Trophoblast cell (in vitro differentiated cells and primary cell): ENCODE results near the gene ZC3H8.

Source experiments
- DNase-seq, 2 donors: peaks; one replicate each; pipeline ENCODE4 v3.0.0-alpha.2; 2016
- H2AFZ ChIP-seq: 2 replicates; pipeline ENCODE4 v1.6.1; 2013; ENCODE audit warnings: low read length, moderate library complexity, mild to moderate bottlenecking; ENCODE audit not compliant: insufficient read depth, poor library complexity
- H2AK5ac ChIP-seq: 2 replicates; pipeline ENCODE4 v1.6.1; 2013; ENCODE audit warnings: mild to moderate bottlenecking, low read length
- H2BK120ac ChIP-seq: 2 replicates; pipeline ENCODE4 v1.6.1; 2013; ENCODE audit warnings: low read length, mild to moderate bottlenecking, moderate library complexity; ENCODE audit not compliant: insufficient read depth, poor library complexity
- H2BK12ac ChIP-seq: 2 replicates; pipeline ENCODE4 v1.6.1; 2013; ENCODE audit warnings: mild to moderate bottlenecking, low read length, moderate library complexity
- H2BK5ac ChIP-seq: 2 replicates; pipeline ENCODE4 v1.6.1; 2013; ENCODE audit warnings: low read length, low read depth, moderate library complexity, mild to moderate bottlenecking; ENCODE audit not compliant: poor library complexity
- H3K14ac ChIP-seq: 2 replicates; pipeline ENCODE4 v1.6.1; 2013; ENCODE audit warnings: mild to moderate bottlenecking, low read length
- H3K18ac ChIP-seq: 2 replicates; pipeline ENCODE4 v1.6.1; 2013; ENCODE audit warnings: mild to moderate bottlenecking, low read length
- H3K23ac ChIP-seq: 2 replicates; pipeline ENCODE4 v1.6.1; 2013; ENCODE audit warnings: low read length
- H3K27ac ChIP-seq: 2 replicates; pipeline ENCODE4 v1.5.1; 2013; ENCODE audit warnings: low read depth, mild to moderate bottlenecking, inconsistent platforms, low read length, moderate library complexity
- H3K27me3 ChIP-seq: 2 replicates; pipeline ENCODE4 v1.6.1; 2013; ENCODE audit warnings: inconsistent platforms, mild to moderate bottlenecking, low read length, moderate library complexity; ENCODE audit not compliant: insufficient read depth
- H3K36me3 ChIP-seq, 2 experiments: 1 replicate in 1 of 2; 2 replicates in 1 of 2; pipeline ENCODE4 v1.6.1; 2013; ENCODE audit warnings: low read length in 2 of 2, mild to moderate bottlenecking in 2 of 2, moderate library complexity in 1 of 2; ENCODE audit not compliant: insufficient read depth in 2 of 2, control insufficient read depth in 1 of 2
- H3K4ac ChIP-seq: 2 replicates; pipeline ENCODE4 v1.6.1; 2013; ENCODE audit warnings: low read depth, mild to moderate bottlenecking, low read length, moderate library complexity
- H3K4me1 ChIP-seq, 2 experiments: 1 replicate in 1 of 2; 2 replicates in 1 of 2; pipeline ENCODE4 v1.6.1; 2013; ENCODE audit warnings: low read length in 2 of 2, mild to moderate bottlenecking in 2 of 2, moderate library complexity in 1 of 2; ENCODE audit not compliant: insufficient read depth in 2 of 2, control insufficient read depth in 1 of 2
- H3K4me2 ChIP-seq: 2 replicates; pipeline ENCODE4 v1.6.1; 2013; ENCODE audit warnings: inconsistent platforms, mild to moderate bottlenecking, low read length, moderate library complexity
- H3K4me3 ChIP-seq: 2 replicates; pipeline ENCODE4 v1.5.1; 2013; ENCODE audit warnings: mild to moderate bottlenecking, low read depth, low read length, inconsistent platforms
- H3K79me1 ChIP-seq: one replicate; pipeline ENCODE4 v1.6.1; 2013; ENCODE audit warnings: low read length
- H3K79me2 ChIP-seq: 2 replicates; pipeline ENCODE4 v1.6.1; 2013; ENCODE audit warnings: low read length, mild to moderate bottlenecking; ENCODE audit not compliant: control insufficient read depth, insufficient read depth, poor library complexity
- H3K9ac ChIP-seq: 2 replicates; pipeline ENCODE4 v1.6.1; 2013; ENCODE audit warnings: mild to moderate bottlenecking, low read length
- H3K9me3 ChIP-seq: 2 replicates; pipeline ENCODE4 v1.6.1; 2013; ENCODE audit warnings: low read depth, mild to moderate bottlenecking, control low read depth, inconsistent platforms, low read length; ENCODE audit not compliant: insufficient read depth
- H4K12ac ChIP-seq: 2 replicates; pipeline ENCODE4 v1.6.1; 2013; ENCODE audit warnings: low read depth, mild to moderate bottlenecking, low read length, moderate library complexity
- H4K8ac ChIP-seq: 2 replicates; pipeline ENCODE4 v1.6.1; 2013; ENCODE audit warnings: low read depth, mild to moderate bottlenecking, low read length, moderate library complexity
- H4K91ac ChIP-seq: one replicate; pipeline ENCODE4 v1.6.1; 2013; ENCODE audit warnings: low read depth, mild to moderate bottlenecking, low read length, moderate library complexity
- WGBS: extraction: QIAGEN DNeasy Blood & Tissue Kit; methylation state at CpG from one replicate; pipeline ENCODE4 v1.1.7; 2013; ENCODE audit warnings: missing lambda C conversion rate; ENCODE audit not compliant: insufficient read length, insufficient coverage; ENCODE audit errors: extremely low coverage; 5-methylcytosine and 5-hydroxymethylcytosine counted together

The ZC3H8 gene

DNA sequence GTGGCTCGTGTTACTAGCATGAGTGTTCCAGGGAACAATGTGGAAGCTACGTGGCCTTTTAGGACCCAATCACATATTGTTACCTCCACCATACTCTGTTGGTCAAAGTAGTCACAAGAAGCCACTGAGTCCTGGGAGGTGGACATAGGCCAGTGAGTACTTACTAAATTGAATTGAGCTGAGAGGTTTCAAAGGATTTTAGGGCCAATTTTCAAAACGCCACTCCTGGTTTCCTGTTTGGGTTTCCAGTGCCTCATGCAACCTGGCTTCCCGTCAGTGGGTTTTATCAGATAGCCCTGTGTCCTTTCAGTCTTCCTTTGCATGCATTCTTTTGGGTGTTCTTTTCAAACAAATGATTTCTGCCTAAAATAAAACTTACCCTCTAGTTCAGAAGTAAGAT, 60.4 kb downstream of the ZC3H8 start:
- no peak overlapping the region for H4K8ac ChIP-seq
- H3K14ac ChIP-seq = no peak overlapping the region
- no peaks in the 10 kb centered on the region for H3K4me1 ChIP-seq
- H3K36me3 ChIP-seq = no peaks in the 10 kb centered on the region
- no peak overlapping the region for H3K23ac ChIP-seq
- H3K79me2 ChIP-seq = no peaks in the 10 kb centered on the region
- no peak overlapping the region for H3K4me3 ChIP-seq
- H2BK5ac ChIP-seq = no peak overlapping the region
- no peaks in the 10 kb centered on the region for H3K27me3 ChIP-seq
- no peak overlapping the region for H3K9ac ChIP-seq
- H3K9me3 ChIP-seq = no peaks in the 10 kb centered on the region
- H3K18ac ChIP-seq = no peak overlapping the region
- H4K91ac ChIP-seq = no peak overlapping the region
- H3K4me2 ChIP-seq = no peak overlapping the region
- H3K4ac ChIP-seq = no peak overlapping the region
- no peak overlapping the region for H3K27ac ChIP-seq
- no peak overlapping the region for H4K12ac ChIP-seq
- no peak overlapping the region for H2BK120ac ChIP-seq
- no peak overlapping the region for H2AFZ ChIP-seq
- H2AK5ac ChIP-seq = no peak overlapping the region
- no peak overlapping the region for H2BK12ac ChIP-seq
- DNase-seq = no peak
- no CpG with 5 or more reads among the region's 4 CpGs for WGBS
- no peaks in the 10 kb centered on the region for H3K79me1 ChIP-seq

DNA sequence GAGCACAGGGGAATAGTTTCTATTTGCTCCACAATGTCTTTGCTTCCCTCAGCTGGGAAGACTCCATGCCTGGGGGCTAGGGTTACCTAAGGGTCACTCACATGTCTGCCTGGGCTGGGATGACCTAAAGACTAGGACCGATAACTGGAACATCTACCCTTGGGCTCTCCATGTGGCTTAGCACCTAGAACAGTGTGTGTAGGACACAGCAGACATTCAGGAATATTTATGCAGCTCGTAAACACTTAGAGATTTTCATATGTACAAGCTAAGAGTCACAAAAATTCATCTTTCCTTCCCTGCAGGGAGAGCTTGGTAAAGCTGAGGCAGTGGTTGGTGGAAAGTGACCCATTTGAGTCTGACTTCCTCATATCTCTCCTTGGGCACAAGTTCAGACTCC, 60.8 kb downstream of the ZC3H8 start:
- no peak overlapping the region for H4K91ac ChIP-seq
- H2BK12ac ChIP-seq = no peak overlapping the region
- H3K27ac ChIP-seq = no peak overlapping the region
- no peak overlapping the region for H3K4me3 ChIP-seq
- H4K8ac ChIP-seq = no peak overlapping the region
- no peaks in the 10 kb centered on the region for H3K79me2 ChIP-seq
- H3K79me1 ChIP-seq = no peaks in the 10 kb centered on the region
- H4K12ac ChIP-seq = no peak overlapping the region
- H2AK5ac ChIP-seq = no peak overlapping the region
- no peak overlapping the region for H3K4me2 ChIP-seq
- no peak overlapping the region for H3K23ac ChIP-seq
- H3K4ac ChIP-seq = no peak overlapping the region
- no peak overlapping the region for H3K9ac ChIP-seq
- no peaks in the 10 kb centered on the region for H3K9me3 ChIP-seq
- no peak overlapping the region for H3K14ac ChIP-seq
- H3K18ac ChIP-seq = no peak overlapping the region
- H2BK120ac ChIP-seq = no peak overlapping the region
- H3K27me3 ChIP-seq = no peaks in the 10 kb centered on the region
- DNase-seq = no peak
- H3K36me3 ChIP-seq = no peaks in the 10 kb centered on the region
- H2BK5ac ChIP-seq = no peak overlapping the region
- H2AFZ ChIP-seq = no peak overlapping the region
- H3K4me1 ChIP-seq = no peaks in the 10 kb centered on the region
- WGBS = no CpG with 5 or more reads among the region's 2 CpGs

DNA sequence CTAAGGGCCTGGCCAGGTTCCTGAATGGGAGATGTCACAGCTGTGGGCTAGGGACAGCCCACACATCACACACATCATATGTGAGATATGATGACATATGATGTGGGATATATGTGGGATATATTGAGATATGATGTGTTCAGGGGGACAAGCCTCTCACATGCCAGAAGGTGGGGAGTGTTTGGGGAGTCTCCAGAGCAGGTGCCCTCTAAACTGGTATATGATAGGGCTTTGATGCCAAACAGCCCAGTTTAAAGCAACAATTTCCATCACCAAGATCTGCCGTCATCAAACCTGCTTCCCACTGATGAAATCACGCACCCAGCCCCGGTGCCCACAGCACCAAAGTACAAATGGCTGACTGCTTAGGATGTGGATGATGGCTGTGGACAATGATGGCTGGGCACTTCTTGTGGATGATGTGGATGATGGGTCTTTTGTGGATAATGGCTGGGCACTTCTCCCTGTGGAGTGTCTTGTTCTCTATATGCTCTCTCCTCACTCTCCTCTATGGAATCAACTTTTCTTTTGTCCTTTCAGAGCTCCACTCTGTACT, 65.8 kb downstream of the ZC3H8 start:
- H3K36me3 ChIP-seq = no peaks in the 10 kb centered on the region
- no peaks in the 10 kb centered on the region for H3K27me3 ChIP-seq
- no peak overlapping the region for H3K4me3 ChIP-seq
- no peak overlapping the region for H4K12ac ChIP-seq
- H2AK5ac ChIP-seq = no peak overlapping the region
- no peak overlapping the region for H3K27ac ChIP-seq
- H4K8ac ChIP-seq = no peak overlapping the region
- no peak overlapping the region for H3K18ac ChIP-seq
- no peaks in the 10 kb centered on the region for H3K79me1 ChIP-seq
- no peaks in the 10 kb centered on the region for H3K79me2 ChIP-seq
- peaks cover 0 to 2% of the 10 kb centered on the region in 2 experiments for H3K4me1 ChIP-seq
- H3K9ac ChIP-seq = no peak overlapping the region
- no CpG with 5 or more reads among the region's 3 CpGs for WGBS
- no peak overlapping the region for H3K14ac ChIP-seq
- H2BK5ac ChIP-seq = no peak overlapping the region
- peaks cover 5% of the 10 kb centered on the region for H3K9me3 ChIP-seq
- no peak overlapping the region for H3K23ac ChIP-seq
- no peak overlapping the region for H2AFZ ChIP-seq
- no peak overlapping the region for H2BK120ac ChIP-seq
- no peak overlapping the region for H3K4ac ChIP-seq
- H2BK12ac ChIP-seq = no peak overlapping the region
- DNase-seq = no peak
- no peak overlapping the region for H4K91ac ChIP-seq
- H3K4me2 ChIP-seq = no peak overlapping the region

DNA sequence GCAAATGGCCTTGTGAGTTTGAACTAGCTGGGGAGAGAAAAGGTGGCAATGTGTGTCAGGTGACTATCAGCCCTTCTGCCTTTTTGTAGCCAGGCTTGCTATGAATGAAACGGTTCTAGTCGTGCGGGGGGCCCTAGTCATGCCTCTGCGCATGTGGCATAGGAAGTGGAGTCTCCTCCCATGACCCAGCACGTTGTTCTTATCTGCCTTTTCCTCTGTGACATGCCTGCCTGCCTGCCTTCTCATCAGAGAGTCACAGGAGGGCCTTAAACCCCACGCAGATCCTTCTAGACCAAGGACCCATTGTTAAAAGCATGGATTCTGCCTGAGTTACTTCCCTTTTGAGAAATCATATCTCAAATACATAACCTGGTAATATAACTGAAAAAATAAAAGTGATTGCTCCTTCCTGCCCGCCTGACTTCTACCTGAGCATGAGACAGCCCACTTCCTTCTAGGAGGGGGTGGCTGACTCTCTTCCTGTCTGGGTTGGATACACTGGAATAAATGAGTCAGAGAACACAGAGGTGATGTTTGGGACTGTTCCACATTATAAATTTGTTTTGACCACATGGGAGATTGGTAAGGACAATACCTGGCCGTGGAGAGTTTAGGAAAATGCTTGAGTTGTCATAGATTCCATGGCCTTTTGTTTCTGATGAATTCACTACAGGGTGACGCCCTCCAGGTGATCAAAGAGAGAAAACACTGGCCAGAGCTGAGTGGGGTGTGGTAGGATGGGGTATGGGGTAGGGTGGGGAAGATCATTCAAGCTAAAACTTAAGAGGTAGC, 66.8 kb downstream of the ZC3H8 start:
- Histone ChIP-seq H3K4me3 (no peak overlapping the region), H2BK120ac (peak overlapping the region; percentile 60), H4K91ac (peak overlapping the region; percentile 54), H3K23ac (no peak overlapping the region), H3K79me1 (no peaks in the 10 kb centered on the region), H3K27ac (no peak overlapping the region), H3K9ac (no peak overlapping the region), H3K18ac (no peak overlapping the region), H2BK5ac (no peak overlapping the region), H4K8ac (no peak overlapping the region), H3K27me3 (no peaks in the 10 kb centered on the region), H3K4me2 (no peak overlapping the region), H2AFZ (peak overlapping the region; percentile 35), H3K4me1 (peaks cover 0 to 2% of the 10 kb centered on the region in 2 experiments), H3K9me3 (peaks cover 5% of the 10 kb centered on the region), H3K4ac (no peak overlapping the region), H3K79me2 (no peaks in the 10 kb centered on the region), H2BK12ac (peak overlapping the region; percentile 2), H4K12ac (no peak overlapping the region), H2AK5ac (no peak overlapping the region), H3K14ac (no peak overlapping the region), H3K36me3 (no peaks in the 10 kb centered on the region)
- WGBS = no CpG with 5 or more reads among the region's 9 CpGs
- DNase-seq = no peak
